ENCODE measurements around the gene PLXNA4.

GRCh38 chr7:132514430-132514829 lies 61.8 kb downstream of the PLXNA4 start:
- no peak for TF ChIP-seq CTCF (conservative IDR thresholded peaks at IDR 0.05; ENCODE audit: low read depth, low read length)
- no peak for TF ChIP-seq EZH2 (IDR thresholded peaks at IDR 0.05; ENCODE audit: borderline replicate concordance, low read depth, low read length, poor library complexity, severe bottlenecking)

Data from A673 (cell line).